NK-92 (cell line): Measurements from ENCODE around the gene TPM4.
A peak's percentile ranks its signal among the peaks of the same experiment; 100 is the strongest.
"Not testable (repeated sequence)": the region's sequence is repeated elsewhere in the genome, so short reads cannot be mapped to it uniquely, and the experiment has no call there.

ENCODE experiments used
- DNase-seq: peaks from one replicate; lab custom pipeline; 2025; ENCODE audit not compliant: unreplicated experiment; lab: John Stamatoyannopoulos, UW

TPM4 gene

GRCh38 chr19:16094360-16095070, 18.2 kb downstream of the TPM4 start:
- DNase-seq: no peak

GRCh38 chr19:16095071-16095571, 18.8 kb downstream of the TPM4 start:
- no peak for DNase-seq

- DNase-seq: no peak
These were observed 20.1 kb downstream of the TPM4 start for GRCh38 chr19:16096280-16096855.

GRCh38 chr19:16098416-16098768, 22.1 kb downstream of the TPM4 start:
- DNase-seq: no peak

- DNase-seq: no peak
These were observed 22.5 kb downstream of the TPM4 start for GRCh38 chr19:16098821-16099220.

GRCh38 chr19:16099314-16099965, 23.1 kb downstream of the TPM4 start:
- DNase-seq: not testable (repeated sequence)

GRCh38 chr19:16100524-16100923, 24.2 kb downstream of the TPM4 start:
- no peak for DNase-seq

- no peak for DNase-seq
These were observed 28.4 kb downstream of the TPM4 start for GRCh38 chr19:16104722-16105121.

GRCh38 chr19:16106121-16106520, 29.8 kb downstream of the TPM4 start:
- DNase-seq: no peak

- peak; percentile 99 for DNase-seq
These were observed 35.0 kb downstream of the TPM4 start, which contains the start of gene RAB8A for GRCh38 chr19:16111160-16111908. Gene RAB8A, plus strand, starts transcription at chr19:16111889. Its CDS starts 13 bp downstream, at chr19:16111902.

- DNase-seq: no peak
These were observed 35.8 kb downstream of the TPM4 start for GRCh38 chr19:16111909-16112752.

GRCh38 chr19:16112778-16113177, 36.5 kb downstream of the TPM4 start:
- no peak for DNase-seq

- no peak for DNase-seq
These were observed 37.4 kb downstream of the TPM4 start for GRCh38 chr19:16113727-16114126.

GRCh38 chr19:16115301-16116039, 39.2 kb downstream of the TPM4 start:
- DNase-seq: no peak

GRCh38 chr19:16116067-16116466, 39.8 kb downstream of the TPM4 start:
- no peak for DNase-seq

GRCh38 chr19:16117594-16118033, 41.3 kb downstream of the TPM4 start:
- no peak for DNase-seq

GRCh38 chr19:16118489-16119033, 42.3 kb downstream of the TPM4 start:
- no peak for DNase-seq

GRCh38 chr19:16119075-16119857, 43.0 kb downstream of the TPM4 start:
- DNase-seq: not testable (repeated sequence)

GRCh38 chr19:16121141-16121540, 44.8 kb downstream of the TPM4 start:
- DNase-seq: no peak
